ENCODE results near the gene RPH3AL.

RPH3AL gene

DNA sequence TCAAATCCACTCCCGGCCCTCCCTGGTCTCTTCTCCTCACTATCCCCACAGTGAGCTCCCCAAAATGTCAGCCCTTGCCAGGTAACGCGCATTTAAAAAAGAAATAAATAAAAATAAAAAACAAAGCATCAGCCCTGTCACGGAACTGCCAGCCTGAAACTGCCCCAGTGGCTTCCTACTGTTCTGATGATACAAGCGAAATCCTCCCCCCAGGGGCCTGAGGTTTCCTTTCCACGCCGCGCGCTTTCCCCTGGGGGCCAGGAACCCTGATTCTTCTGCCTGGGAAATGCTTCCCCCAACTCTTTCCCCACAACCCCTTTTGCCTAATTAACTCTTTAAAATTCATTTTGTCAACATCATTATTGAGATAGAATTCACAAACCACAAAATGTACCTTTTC, 12.2 kb upstream of the RPH3AL start:
- no peak for DNase-seq (ENCODE audit: low read depth)
- no peak overlapping the region for H3K4me3 ChIP-seq (ENCODE audit: low read length)
- TF ChIP-seq, protein P1, sequence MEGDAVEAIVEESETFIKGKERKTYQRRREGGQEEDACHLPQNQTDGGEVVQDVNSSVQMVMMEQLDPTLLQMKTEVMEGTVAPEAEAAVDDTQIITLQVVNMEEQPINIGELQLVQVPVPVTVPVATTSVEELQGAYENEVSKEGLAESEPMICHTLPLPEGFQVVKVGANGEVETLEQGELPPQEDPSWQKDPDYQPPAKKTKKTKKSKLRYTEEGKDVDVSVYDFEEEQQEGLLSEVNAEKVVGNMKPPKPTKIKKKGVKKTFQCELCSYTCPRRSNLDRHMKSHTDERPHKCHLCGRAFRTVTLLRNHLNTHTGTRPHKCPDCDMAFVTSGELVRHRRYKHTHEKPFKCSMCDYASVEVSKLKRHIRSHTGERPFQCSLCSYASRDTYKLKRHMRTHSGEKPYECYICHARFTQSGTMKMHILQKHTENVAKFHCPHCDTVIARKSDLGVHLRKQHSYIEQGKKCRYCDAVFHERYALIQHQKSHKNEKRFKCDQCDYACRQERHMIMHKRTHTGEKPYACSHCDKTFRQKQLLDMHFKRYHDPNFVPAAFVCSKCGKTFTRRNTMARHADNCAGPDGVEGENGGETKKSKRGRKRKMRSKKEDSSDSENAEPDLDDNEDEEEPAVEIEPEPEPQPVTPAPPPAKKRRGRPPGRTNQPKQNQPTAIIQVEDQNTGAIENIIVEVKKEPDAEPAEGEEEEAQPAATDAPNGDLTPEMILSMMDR (IDR thresholded peaks at IDR 0.05; ENCODE audit: insufficient read depth, low read depth, low read length, missing control alignments): no peak

DNA sequence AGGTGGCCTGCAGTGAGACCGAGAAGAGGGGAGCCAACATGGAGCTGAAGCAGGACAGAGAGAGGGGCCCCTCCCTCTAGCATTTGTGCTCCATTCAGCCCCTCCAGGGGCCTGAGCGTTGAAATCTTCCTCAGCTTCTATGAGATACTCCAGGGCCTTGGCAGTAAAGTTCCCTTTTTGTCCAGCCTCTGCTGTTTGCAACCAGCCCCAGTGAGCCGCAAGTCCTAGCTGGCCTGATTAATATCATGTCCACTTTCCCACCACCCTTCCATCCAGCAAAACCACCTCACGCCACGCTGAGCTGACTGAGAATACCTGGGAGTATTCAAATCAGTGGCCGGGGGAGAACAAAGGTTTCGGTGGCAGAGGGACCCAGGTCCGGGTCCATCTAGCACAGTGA, 11.7 kb upstream of the RPH3AL start:
- DNase-seq (ENCODE audit: low read depth): no peak
- TF ChIP-seq, protein P1 (IDR thresholded peaks at IDR 0.05; ENCODE audit: insufficient read depth, low read depth, low read length, missing control alignments): no peak
- H3K4me3 ChIP-seq (ENCODE audit: low read length): no peak overlapping the region

DNA sequence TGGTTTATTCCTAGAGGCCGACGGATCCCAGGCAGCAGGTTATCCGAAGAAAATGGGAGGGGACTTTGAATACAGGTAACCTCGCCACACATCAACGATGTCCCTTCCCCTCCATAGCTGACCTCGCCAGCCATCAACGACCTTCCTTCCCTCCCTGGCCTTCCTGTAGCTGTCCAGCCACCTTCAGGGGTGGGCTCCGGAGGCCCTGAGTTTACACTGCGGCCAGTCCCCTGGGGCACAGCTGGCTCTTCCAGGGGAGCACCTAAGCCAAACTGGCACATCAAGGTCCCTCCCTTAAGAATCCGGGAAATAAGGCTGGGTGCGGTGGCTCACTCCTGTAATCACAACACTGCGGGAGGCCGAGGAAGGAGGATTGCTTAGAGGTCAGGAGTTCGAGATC, 10.1 kb upstream of the RPH3AL start:
- no peak for DNase-seq (ENCODE audit: low read depth)
- TF ChIP-seq, protein P1 (IDR thresholded peaks at IDR 0.05; ENCODE audit: insufficient read depth, low read depth, low read length, missing control alignments): no peak
- no peak overlapping the region for H3K4me3 ChIP-seq (ENCODE audit: low read length)

DNA sequence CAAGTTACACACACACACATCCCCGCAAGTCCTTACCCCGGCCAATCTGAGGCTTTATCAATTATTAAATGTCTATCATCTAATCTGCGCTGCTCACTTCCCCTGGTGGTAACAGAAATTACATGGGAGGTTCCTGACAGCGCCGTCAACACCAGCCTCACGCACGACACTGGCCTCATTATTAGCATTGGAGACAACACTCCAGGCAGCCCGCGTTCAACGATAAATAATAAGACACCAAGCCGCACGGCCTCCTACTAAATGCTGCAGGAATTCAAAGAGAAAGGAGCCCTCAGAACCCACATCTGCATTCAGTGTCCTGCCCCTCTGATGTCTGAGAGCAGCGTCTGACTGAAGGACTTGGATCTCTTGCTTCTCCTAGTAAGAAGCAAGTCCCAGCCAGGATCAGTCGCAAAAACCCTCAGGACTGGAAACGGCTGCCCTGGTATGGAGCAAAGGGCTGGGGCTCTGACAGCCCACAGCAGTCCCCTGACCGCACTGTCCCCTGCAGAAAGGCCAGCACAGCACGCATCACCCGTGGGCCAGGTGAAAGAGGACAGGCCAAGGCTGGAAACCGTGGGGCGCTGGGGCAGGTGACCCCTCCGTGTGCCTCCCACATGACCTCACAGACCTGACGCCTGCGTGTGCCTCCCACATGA, 7.6 kb upstream of the RPH3AL start:
- H3K4me3 ChIP-seq (ENCODE audit: low read length): no peak overlapping the region
- TF ChIP-seq, protein P1 (IDR thresholded peaks at IDR 0.05; ENCODE audit: insufficient read depth, low read depth, low read length, missing control alignments): no peak
- DNase-seq (ENCODE audit: low read depth): no peak

DNA sequence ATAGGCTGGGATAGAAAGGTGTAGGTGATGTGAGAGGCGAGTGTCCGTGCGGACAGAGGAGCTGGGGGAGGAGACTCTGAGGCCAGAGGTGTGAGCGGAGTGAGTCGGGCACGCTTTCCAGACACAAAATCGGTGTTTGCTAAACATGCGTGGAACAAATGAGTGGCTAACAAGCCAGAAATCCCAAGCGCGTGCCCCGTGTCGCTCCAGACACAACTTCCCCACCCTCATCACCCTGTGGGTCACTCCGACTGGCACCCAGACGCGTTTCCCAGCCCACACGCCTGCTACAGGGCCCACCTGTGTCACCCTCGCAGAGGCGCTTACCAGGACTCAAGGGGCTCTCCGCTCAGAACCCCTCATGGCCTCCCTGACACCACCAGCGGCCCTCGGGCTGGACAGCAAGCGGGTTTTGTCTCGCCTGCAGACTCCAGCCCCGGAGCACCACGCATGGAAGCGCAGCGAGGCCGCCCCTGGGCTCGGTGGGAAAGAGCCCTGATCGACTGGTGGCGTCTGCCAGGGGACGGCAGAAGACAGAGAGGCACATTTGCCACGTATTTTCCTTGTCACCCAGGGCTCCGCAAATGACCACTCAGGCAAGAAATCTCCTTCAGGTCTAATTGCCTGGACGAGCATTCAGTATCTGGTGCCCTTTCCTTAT, 6.0 kb upstream of the RPH3AL start:
- no peak for DNase-seq (ENCODE audit: low read depth)
- TF ChIP-seq, protein P1 (IDR thresholded peaks at IDR 0.05; ENCODE audit: insufficient read depth, low read depth, low read length, missing control alignments): no peak
- no peak overlapping the region for H3K4me3 ChIP-seq (ENCODE audit: low read length)

DNA sequence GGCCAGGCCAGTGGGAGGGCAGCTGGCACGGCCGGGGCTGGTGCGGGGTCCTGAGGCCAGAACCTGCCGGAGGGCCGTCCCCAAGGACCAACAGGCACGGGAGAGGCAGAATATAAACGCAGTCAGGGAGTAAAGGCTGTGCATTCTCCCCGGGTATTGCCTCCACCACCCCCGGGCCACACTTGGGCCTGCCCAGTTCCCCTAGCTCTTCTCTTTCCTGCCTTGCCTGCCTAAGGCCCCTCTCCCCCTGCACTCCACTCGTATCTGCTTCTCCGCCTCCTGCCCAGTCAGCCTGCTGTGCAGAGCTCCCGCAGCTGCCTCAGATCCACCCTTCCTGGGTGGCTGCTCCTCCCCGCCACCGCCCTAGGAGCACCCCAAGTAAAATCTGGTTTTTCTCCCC, 5.0 kb upstream of the RPH3AL start:
- no peak overlapping the region for H3K4me3 ChIP-seq (ENCODE audit: low read length)
- no peak for DNase-seq (ENCODE audit: low read depth)
- TF ChIP-seq, protein P1 (IDR thresholded peaks at IDR 0.05; ENCODE audit: insufficient read depth, low read depth, low read length, missing control alignments): no peak

All from epithelial cell of esophagus (primary cell).